ENCODE measurements around the gene CD82.

CD82 gene

GRCh38 chr11:44605068-44605708 lies 39.7 kb downstream of the CD82 start:
- H3K27ac ChIP-seq = no peak overlapping the region
- H3K4me1 ChIP-seq = peaks cover 92% of the 10 kb centered on the region
- H3K36me3 ChIP-seq = peaks cover 19% of the 10 kb centered on the region; the same call in 1 of the 2 replicates
- TF ChIP-seq Cebpa-rat (IDR thresholded peaks at IDR 0.05) = no peak
- no peak overlapping the region for H3K9ac ChIP-seq
- H3K27me3 ChIP-seq = no peaks in the 10 kb centered on the region
- peak overlapping the region; percentile 91 for H3K4me2 ChIP-seq
- H3K9me3 ChIP-seq = no peaks in the 10 kb centered on the region
- no peak overlapping the region for H3K4me3 ChIP-seq
- H4K20me1 ChIP-seq = 0 out of 2 replicates have a peak, but pooled peaks cover 8% of the 10 kb centered on the region

GRCh38 chr11:44605965-44606364 lies 40.5 kb downstream of the CD82 start:
- Histone ChIP-seq H3K4me3 (no peak overlapping the region), H3K4me1 (peaks cover 92% of the 10 kb centered on the region), H3K9ac (no peak overlapping the region), H3K36me3 (peaks cover 19% of the 10 kb centered on the region; the same call in 1 of the 2 replicates), H3K27ac (no peak overlapping the region), H3K9me3 (no peaks in the 10 kb centered on the region), H4K20me1 (0 out of 2 replicates have a peak, but pooled peaks cover 8% of the 10 kb centered on the region), H3K4me2 (no peak overlapping the region), H3K27me3 (no peaks in the 10 kb centered on the region)
- no peak for TF ChIP-seq Cebpa-rat (IDR thresholded peaks at IDR 0.05)

- 0 out of 2 replicates have a peak, but pooled peaks cover 8% of the 10 kb centered on the region for H4K20me1 ChIP-seq
- H3K4me1 ChIP-seq = peaks cover 93% of the 10 kb centered on the region
- H3K4me2 ChIP-seq = 0 out of 2 replicates have a peak overlapping the region, but pooled peaks have one; percentile 83
These were observed 41.0 kb downstream of the CD82 start for GRCh38 chr11:44606472-44606871.

GRCh38 chr11:44607319-44607962 lies 42.0 kb downstream of the CD82 start:
- no peak for TF ChIP-seq Cebpa-rat (IDR thresholded peaks at IDR 0.05)
- H3K4me2 ChIP-seq = peak overlapping the region; percentile 83
- no peaks in the 10 kb centered on the region for H3K9me3 ChIP-seq
- H3K27me3 ChIP-seq = no peaks in the 10 kb centered on the region
- no peak overlapping the region for H3K4me3 ChIP-seq
- H3K4me1 ChIP-seq = peaks cover 93% of the 10 kb centered on the region
- H3K27ac ChIP-seq = peak overlapping the region; percentile 69; the same call in 1 of the 2 replicates
- H4K20me1 ChIP-seq = 0 out of 2 replicates have a peak, but pooled peaks cover 8% of the 10 kb centered on the region
- H3K9ac ChIP-seq = no peak overlapping the region
- H3K36me3 ChIP-seq = peaks cover 19% of the 10 kb centered on the region; the same call in 1 of the 2 replicates

More at GRCh38 chr11:44606472-44606871, 41.0 kb downstream of the CD82 start:
- no peak for TF ChIP-seq Cebpa-rat (IDR thresholded peaks at IDR 0.05)
- H3K9ac ChIP-seq = no peak overlapping the region
- no peaks in the 10 kb centered on the region for H3K27me3 ChIP-seq
- no peak overlapping the region for H3K4me3 ChIP-seq
- H3K9me3 ChIP-seq = no peaks in the 10 kb centered on the region
- 0 out of 2 replicates have a peak overlapping the region, but pooled peaks have one; percentile 6 for H3K27ac ChIP-seq
- peaks cover 19% of the 10 kb centered on the region; the same call in 1 of the 2 replicates for H3K36me3 ChIP-seq

GRCh38 chr11:44607987-44608386 lies 42.5 kb downstream of the CD82 start:
- peak overlapping the region; percentile 69 for H3K27ac ChIP-seq
- TF ChIP-seq Cebpa-rat (IDR thresholded peaks at IDR 0.05) = no peak
- peaks cover 19% of the 10 kb centered on the region; the same call in 1 of the 2 replicates for H3K36me3 ChIP-seq
- H3K4me1 ChIP-seq = peaks cover 93% of the 10 kb centered on the region
- H3K4me3 ChIP-seq = 0 out of 2 replicates have a peak overlapping the region, but pooled peaks have one; percentile 24
- H3K9ac ChIP-seq = no peak overlapping the region
- no peaks in the 10 kb centered on the region for H3K9me3 ChIP-seq
- no peaks in the 10 kb centered on the region for H3K27me3 ChIP-seq
- 0 out of 2 replicates have a peak, but pooled peaks cover 8% of the 10 kb centered on the region for H4K20me1 ChIP-seq
- H3K4me2 ChIP-seq = peak overlapping the region; percentile 83

GRCh38 chr11:44608651-44608990 lies 43.2 kb downstream of the CD82 start:
- peaks cover 19% of the 10 kb centered on the region; the same call in 1 of the 2 replicates for H3K36me3 ChIP-seq
- H4K20me1 ChIP-seq = 0 out of 2 replicates have a peak, but pooled peaks cover 8% of the 10 kb centered on the region
- peak overlapping the region; percentile 34; the same call in 1 of the 2 replicates for H3K4me3 ChIP-seq
- no peaks in the 10 kb centered on the region for H3K9me3 ChIP-seq
- H3K27ac ChIP-seq = peak overlapping the region; percentile 69
- TF ChIP-seq Cebpa-rat (IDR thresholded peaks at IDR 0.05) = no peak
- no peaks in the 10 kb centered on the region for H3K27me3 ChIP-seq
- peaks cover 93% of the 10 kb centered on the region for H3K4me1 ChIP-seq
- no peak overlapping the region; the same call in 1 of the 2 replicates for H3K9ac ChIP-seq
- H3K4me2 ChIP-seq = peak overlapping the region; percentile 83

GRCh38 chr11:44608991-44609782 lies 43.7 kb downstream of the CD82 start:
- H3K36me3 ChIP-seq = peaks cover 19% of the 10 kb centered on the region; the same call in 1 of the 2 replicates
- H3K4me1 ChIP-seq = peaks cover 93% of the 10 kb centered on the region
- peak overlapping the region; percentile 69 for H3K27ac ChIP-seq
- no peak for TF ChIP-seq Cebpa-rat (IDR thresholded peaks at IDR 0.05)
- 0 out of 2 replicates have a peak, but pooled peaks cover 8% of the 10 kb centered on the region for H4K20me1 ChIP-seq
- H3K27me3 ChIP-seq = no peaks in the 10 kb centered on the region
- H3K4me3 ChIP-seq = peak overlapping the region; percentile 34; the same call in 1 of the 2 replicates
- peak overlapping the region; percentile 83 for H3K4me2 ChIP-seq
- H3K9me3 ChIP-seq = no peaks in the 10 kb centered on the region
- peak overlapping the region; percentile 36; the same call in 1 of the 2 replicates for H3K9ac ChIP-seq

GRCh38 chr11:44609783-44610155 lies 44.3 kb downstream of the CD82 start:
- Histone ChIP-seq H4K20me1 (0 out of 2 replicates have a peak, but pooled peaks cover 8% of the 10 kb centered on the region), H3K4me2 (peak overlapping the region; percentile 83), H3K9ac (peak overlapping the region; percentile 36), H3K27me3 (no peaks in the 10 kb centered on the region), H3K9me3 (no peaks in the 10 kb centered on the region), H3K4me3 (0 out of 2 replicates have a peak overlapping the region, but pooled peaks have one; percentile 34), H3K27ac (peak overlapping the region; percentile 69), H3K36me3 (peaks cover 19% of the 10 kb centered on the region; the same call in 1 of the 2 replicates), H3K4me1 (peaks cover 93% of the 10 kb centered on the region)
- no peak for TF ChIP-seq Cebpa-rat (IDR thresholded peaks at IDR 0.05)
